Right renal pelvis (tissue), 4 donors: ENCODE measurements around the gene BRSK2. TPM values are rescaled to one million over a fixed set of nuclear protein-coding genes. Genes with fewer than 3 reads are reported as not detected.
A peak's percentile ranks its signal among the peaks of the same experiment; 100 is the strongest.

Experiments used
- DNase-seq, 4 donors: peaks; one replicate each; pipeline ENCODE4 v3.0.0-alpha.2; 2013; ENCODE audit warnings: low read depth in 4 of 4, low spot score in 3 of 4, missing footprints in 1 of 4
- polyA plus RNA-seq, 4 donors: library from polyadenylated mRNA; unstranded; fragments of 120-200 nt; gene quantifications; one replicate each; pipeline ENCODE4 v1.2.1, GENCODE V29; 2013; ENCODE audit not compliant: insufficient read length in 4 of 4

Gene BRSK2
- polyA plus RNA-seq, 4 donors = 0.26 to 1.1 (median 0.46) TPM

DNA sequence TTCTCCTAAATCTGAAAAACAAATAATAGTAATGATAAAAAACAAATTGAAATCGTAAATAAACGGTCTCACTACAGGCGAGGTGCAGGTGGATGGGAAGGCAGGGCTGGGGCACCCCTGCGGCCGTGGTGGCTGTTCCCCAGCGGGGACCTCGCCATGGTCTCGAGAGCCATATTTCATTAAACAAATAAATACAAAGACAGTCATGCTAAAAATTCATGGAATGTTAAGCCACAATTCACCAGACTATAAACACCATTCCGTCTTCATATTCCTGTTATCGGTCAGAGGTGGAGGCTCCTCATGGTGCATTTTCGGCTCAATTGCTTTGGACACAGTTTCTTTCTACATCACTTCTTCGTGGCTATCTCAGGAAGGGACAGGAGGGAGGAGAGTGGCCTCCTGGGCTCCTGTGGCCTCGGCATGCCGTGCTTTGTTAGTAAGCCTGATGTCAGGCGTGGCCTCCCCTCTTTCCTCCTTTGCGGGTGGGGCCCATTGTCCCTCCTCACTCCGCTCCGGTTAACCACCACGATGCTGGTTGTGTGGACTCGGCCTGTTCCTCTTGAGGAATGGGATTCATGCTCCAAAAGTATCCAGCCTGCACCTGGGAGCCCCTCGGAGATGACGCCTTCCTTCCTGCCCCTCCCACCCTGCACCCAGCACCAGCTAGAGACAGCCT is 16.1 kb upstream of the BRSK2 start:
- no peak for DNase-seq

DNA sequence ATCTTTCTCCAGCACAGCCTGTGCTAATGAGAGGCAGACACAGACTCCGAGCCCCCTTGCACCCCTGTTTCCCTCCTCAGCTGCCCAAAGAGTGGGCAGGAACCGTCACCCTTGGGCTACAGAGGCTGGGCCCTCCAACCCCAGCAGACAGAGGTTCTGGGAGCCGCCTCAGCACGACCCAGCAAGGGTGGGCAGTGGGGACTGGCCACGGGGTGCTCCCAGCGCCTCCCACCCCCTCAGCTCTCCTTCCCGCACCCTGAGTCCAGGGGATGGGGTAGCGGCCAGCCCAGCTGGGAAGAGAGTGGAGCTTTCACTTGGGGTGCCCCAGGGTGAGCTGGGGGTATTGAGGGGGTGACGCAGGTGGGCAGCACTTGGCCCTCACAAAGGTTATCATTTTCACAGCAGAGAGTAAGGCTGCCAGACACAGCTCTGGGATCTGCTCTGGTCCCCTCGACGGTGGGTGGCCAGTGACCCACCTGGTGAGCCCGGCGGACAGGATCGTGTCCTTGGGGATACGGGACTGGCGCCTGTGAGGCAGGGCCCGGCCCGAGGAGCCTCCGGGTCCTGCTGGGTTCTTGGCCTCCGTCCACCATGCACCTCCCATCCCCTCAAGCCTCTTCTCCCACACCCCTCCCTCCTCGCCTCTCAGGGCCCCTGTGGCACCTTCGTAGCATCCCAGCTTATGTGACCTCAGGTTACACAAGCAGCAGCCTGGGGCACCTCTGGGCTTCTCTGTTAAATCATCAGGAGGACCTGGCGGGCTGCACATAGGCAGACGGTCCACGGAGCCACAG is 14.4 kb upstream of the BRSK2 start:
- DNase-seq = no peak

DNA sequence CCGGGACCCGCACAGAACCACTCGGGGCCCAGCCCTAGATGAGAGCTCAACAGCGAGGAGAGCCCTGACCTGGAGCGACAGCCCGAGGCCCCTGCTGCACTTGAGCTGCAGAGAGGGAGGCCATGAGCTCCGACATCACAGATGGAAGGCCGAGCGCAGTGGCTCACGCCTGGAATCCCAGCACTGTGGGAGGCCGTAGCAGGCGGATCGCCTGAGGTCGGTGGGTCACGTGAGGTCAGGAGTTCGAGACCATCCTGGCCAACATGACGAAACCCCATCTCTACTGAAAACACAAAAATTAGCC is 13.8 kb upstream of the BRSK2 start:
- DNase-seq = no peak

DNA sequence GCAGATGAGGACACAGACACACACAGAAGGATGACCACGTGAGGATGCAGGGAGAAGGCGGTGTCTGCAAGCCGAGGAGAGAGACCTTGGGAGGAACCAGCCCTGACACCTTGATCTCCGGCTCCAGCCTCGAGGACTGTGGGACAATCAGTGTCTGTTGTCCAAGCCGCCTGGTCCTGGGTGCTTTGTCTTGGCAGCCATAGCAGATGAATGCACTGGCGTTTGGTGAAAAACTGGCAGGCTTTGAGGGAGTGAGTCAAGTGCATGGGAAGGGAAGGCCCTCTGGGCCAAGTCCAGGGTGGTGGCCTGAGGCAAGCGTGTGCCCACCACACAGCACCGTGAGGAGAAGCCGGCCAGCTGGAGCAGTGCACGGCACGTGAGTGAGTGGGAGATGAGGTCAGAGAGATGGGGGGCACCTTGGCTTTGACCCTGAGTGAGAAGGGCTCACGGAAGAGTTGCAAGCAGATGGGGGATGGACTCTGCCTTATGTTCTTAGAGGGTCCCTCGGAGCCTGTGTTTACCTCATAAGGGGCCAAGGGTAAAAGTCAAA is 12.4 kb upstream of the BRSK2 start:
- no peak for DNase-seq

DNA sequence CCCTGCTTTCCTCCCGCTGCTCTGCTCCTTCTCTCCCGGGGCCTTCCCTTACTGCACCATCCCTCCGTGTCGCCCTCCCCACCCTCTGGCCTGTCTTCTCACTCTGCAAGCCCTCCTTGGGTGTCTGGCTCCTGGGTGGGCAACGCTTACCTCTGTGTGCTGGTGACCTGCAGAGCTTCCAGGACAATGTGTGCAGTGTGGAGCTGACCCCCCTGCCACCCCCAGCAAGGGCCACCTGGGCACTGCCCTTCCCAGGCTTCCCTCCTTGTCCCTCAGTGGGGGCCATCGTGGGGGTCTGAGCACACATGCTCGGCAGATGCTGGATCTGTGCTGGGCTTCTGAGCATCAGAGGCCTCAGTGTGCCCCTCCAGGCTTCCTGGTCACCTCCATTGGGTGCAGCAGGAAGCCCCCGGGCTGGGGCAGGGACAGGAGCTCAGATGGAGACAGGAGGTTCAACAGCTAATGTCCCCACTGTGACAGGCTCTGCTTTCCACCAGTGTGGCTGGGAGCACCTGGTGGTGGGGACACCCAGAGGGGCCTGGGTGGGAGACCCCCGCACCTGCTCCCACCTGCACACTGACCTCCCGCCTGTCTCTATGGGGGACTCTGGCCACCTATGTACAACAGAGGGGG is 7.8 kb upstream of the BRSK2 start:
- DNase-seq = no peak

DNA sequence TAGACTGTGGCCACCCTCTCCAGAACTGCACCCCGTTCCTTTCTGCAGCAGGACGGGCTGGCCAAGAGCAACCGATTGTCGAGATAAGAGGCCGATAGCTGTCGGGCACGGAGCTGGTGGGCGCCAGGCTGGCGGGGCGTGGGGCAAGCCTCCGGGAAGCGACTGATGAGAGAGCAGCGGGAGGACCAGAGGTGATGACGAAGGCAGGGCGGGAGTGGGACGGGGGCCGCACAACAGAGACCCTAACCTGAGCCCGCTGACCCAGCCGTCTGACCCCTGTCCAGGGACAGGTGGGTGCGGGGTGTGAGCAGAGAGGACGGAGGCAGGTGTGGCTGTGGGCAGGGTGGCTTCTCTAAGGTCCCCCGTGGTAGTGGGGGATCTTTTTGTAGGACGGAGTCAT is 7.3 kb upstream of the BRSK2 start:
- DNase-seq = no peak

DNA sequence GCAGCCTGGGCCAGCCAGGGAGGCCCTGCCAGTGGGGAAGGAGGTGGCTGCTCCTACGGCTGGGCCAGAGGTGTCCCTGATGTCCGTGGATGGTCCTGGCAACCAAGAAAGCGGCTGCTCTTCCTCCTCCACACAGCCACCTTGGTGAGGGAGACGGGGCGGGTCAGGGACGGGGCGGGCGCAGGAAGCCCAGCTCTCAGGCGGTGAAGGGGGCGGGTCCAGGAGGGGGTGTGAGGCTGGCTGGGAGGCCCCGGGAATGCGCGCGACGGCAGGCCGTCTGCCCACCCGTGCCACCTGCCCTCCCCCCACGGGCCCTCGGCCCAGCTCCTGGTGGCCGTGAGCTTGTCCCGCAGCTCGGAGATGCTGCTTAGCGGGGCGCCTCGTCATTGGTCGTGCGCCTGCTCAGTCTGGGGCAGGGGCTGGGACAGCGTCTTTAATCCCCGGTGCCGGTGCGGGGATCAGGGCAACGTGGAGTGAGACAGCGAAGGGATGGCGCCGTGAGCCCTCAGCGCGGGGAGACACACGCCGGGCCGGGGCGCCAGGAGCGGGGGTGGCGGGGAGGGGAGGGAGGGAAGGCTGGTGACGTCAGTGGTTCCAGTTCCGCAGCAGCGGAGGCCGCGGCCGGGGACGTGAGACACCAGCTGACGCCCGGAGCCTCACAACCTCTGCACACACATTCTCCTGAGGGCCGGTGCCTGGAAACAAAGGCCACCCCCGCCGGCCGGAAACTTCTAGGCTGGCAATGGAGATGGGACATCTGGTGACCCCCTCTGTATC is 6.7 kb upstream of the BRSK2 start:
- peak in 2 of 4 donors; percentile 35 to 41 for DNase-seq

DNA sequence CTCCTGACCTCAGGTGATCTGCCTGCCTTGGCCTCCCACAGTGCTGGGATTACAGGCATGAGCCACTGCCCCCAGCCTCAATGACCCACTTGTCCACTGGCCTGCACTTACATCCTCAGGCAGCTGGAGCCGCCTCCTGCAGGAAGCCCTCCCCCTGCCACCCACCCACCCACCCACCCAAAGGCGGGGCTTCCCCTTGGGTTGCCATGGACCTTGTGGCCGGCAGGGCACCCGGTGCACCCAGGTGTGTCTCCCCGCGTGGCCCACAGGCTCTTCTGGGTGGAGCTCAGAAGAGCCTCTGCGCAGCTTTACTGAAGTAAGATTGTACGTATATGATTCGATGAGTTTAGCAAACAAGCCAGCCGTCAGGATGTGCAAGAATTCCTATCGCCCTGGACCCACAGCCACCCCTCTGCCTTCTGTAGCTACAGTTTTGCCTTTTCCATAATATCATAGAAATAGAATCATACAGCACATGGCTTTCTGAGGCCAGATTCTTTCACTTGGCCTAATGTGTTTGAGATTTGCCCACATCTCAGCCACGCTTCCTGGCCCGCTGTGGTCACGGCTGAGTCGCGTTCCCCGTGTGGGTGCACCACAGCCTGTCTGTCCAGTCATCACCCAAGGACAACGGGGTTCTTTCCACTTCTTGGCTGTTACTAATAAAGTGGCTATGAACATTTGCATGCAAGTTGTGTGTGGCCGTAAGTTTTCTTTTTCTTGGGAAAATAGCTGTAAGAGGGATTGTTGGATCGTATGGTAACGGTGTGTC is 5.3 kb upstream of the BRSK2 start:
- no peak for DNase-seq

DNA sequence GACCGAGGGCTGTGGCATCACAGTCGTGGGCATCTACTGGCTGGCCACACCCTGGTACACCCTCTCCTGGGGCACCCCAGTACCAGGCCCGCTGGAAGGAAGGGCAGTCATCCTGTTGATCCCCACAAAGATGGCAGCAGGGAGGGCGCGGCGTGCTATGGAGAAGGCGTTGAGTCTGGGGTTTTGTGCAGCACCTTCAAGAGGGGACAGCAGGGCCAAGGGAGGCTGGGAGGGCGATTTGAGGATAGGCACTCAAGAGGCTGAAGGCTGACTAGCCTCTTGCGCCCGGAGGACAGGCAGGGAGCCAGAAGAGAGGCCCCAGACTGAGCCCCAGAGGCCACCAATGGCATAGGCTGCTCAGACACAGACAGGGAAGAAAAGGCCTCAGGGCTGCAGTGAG is 2.2 kb upstream of the BRSK2 start:
- DNase-seq = no peak

DNA sequence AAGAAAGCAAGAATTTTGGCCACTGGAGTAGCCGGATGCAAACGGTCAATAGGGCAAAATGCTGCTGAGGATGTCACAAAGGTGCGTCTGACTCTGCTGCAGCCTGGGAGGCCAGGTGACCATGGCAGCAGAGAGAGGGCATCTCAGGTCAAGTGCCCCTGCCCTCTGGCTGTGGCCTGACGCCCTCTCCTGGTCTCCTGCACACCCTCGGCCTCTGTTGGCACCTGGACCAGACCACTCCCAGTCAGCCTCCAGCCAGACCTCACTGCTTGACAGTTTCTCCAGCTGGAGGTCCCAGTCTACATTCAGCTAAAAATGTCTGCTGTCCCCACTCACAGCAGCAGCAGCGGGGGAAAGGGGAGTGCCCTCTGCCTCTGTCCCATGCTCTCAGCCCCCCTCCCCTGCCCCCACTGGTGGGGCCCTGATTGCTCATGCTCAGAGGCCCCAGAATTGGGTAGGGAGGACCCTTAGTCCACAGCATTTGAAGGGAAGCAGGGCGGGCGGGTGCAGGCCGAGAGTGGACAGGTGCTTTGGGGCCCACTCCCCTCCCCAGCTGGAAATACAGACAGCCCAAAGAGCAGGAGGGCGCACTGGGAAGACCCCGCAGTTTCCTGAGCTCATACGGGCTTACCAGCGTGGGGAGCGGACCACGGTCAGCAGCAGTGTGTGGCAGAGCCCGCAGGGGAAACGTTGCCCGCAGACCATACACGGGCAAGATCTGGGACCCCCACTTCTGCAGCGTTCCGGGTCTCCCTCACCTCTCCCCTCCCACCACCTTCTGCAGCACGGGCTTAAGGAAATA is 1.6 kb upstream of the BRSK2 start:
- DNase-seq = no peak

DNA sequence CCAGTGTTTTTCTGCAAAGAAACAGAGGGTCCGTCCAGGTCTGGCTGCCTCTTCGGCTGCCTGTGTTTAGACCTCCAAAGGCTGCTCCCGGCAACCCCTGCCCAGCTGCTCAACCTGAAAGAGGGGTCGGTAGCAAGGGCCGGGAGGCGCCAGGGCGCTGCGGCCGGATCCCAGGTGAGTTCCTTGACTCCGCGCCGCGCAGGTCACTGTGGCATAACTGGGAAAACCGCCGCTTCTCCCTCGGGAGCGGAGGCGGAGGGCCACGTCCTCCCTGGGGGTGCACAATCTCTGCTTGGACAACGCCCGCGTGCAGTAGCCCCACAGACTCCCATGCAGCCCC is 1.0 kb upstream of the BRSK2 start:
- DNase-seq = no peak

DNA sequence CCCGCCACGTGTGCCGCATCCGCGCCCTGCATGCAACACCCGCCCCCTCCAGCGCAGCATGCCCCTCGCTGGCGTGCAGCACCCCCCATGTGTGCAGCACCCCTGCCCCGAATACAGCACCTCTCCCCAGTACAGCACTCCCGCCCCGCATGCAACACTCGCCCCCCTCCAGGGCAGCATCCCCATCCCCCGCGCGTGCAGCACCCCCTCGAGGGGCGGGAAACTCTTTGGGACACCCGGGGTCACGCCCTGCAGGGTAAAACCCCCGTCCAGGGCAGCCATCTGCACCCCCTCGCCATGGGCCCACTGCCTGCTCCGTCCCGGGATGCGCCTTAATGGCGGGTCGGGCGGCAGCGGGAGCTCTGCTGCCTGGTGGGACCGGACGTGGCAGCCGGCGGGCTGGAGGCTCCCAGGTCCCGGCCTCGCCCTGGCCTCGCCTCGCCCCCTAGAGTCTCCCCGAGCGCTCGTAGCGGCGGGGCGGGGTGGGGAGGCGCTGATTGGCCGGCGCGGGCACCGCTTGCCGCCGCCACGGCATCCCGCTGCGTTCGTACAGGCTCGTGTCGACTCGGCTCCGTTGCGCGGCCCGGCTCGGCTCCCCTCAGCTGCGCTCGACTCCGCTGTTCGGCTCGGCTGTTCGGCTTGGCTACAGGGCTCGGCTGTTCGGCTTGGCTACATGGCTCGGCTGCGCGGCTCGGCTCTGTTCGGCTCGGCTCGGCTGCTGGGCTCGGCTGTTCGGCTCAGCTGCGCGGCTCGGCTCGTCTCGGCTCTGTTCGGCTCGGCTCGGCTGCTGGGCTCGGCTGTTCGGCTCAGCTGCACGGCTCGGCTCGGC is 417 bp upstream of the BRSK2 start:
- peak; percentile 81 to 84 (median 83) for DNase-seq

DNA sequence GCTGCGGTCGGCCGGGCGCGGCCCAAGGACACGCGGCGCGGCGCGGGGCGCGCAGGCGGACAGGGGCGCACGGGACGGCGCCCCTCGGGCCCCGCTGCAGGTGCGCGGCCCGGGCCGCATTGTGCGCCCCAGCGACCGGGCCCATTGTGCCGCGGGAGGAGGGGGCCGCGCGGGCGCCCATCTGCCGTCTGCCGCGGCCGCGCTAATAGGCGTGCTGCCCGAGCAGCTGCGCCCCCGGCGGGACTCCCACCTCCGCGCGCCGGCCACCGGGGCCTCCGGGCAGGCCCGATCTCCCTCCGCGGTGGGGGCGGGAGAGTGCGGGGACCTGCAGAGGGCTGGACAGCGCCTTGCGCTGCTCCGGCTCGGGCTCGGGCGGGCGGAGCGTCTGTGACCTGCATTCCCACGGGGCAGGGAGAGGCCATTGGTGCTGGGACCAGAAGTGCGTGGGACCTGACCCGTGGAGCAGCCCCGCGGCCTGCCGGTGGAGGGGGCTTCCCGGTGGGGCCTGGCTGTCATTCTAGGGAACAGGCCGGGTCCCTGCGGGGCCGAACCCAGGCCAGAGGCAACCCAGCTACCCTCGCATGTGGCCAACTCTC is 933 bp downstream of the BRSK2 start:
- DNase-seq = no peak

DNA sequence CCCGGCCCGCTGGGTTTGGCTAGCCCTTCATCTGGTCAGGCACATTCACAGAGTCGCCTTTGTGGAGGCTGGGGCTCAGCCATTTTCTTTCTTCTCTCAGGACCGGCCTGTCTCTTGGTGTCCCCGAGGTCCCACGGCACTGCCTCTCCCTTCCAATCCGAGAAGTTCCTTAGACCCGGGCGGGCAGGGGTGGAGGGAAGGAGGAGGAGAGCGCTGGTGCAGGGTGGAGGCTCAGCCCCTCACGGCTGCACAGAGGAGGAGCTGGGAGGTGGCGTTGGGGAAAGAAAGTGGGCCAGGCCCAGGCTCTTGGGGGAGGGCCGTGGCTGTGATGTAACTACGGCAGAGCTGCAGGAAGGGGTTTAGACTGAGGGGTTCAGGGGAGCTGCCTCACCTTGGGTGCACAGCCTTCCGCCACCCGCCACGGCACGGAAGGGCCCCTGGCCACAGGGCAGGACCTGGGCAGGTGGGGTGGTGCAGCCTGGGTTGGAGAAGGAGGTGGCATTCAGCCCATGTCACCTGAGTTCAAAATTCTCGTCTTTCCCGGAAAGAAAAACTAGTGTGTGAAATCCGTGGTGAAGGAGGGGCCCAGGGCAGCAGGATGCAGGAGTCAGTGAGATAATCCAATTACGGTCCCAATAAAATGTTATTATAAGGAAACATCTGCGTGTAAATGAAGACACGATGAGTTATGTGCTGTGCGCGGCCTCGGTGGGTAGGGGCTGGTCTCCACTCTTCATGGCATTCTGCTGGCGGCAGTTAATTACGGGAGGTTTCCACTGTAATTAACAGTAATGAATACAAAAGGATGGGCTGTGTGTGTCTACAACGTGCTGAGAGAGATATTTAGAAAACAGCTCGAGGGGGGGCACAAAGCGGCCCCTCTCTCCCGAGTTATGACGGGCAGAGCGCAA is 1.7 kb downstream of the BRSK2 start:
- DNase-seq = no peak

DNA sequence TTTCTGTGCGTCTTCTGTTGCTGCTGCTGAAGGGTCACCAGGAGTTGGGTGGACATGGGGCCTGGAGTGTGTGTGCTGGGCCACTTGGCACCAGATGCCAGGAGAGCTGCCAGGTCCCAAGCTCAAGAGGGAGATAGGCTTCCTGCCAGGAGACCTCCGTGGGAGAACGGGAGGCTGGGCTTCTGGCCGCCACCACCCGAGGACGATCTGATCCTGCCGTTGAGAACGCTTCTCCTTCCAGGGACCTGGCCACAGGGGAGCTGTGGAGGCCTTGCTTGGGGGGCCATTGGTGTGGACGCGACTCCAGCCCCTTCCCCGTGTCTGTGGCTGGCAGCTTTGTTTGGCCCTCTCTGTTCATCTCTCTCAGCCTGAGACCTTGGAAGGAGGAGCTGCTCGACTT is 2.4 kb downstream of the BRSK2 start:
- no peak for DNase-seq

DNA sequence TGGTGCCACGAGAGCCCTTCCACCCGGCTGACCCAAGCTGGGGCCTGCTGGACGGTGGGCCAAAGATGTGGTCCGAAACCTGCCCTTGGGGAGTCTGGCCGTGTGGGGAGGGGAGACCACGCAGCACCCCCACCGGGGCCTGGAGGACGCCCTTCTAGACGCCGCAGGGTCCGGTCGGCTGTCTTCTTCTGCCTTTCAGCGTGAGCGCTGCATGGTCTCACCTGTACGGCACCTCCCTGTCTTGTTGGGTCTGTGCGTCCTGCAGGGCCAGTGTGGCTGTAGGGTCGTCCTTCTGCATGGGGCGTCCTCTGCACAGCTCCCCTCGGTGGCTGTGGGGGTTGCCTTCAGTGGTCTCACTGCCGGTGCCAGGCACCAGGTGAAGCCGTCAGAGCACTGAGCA is 2.8 kb downstream of the BRSK2 start:
- DNase-seq = no peak

DNA sequence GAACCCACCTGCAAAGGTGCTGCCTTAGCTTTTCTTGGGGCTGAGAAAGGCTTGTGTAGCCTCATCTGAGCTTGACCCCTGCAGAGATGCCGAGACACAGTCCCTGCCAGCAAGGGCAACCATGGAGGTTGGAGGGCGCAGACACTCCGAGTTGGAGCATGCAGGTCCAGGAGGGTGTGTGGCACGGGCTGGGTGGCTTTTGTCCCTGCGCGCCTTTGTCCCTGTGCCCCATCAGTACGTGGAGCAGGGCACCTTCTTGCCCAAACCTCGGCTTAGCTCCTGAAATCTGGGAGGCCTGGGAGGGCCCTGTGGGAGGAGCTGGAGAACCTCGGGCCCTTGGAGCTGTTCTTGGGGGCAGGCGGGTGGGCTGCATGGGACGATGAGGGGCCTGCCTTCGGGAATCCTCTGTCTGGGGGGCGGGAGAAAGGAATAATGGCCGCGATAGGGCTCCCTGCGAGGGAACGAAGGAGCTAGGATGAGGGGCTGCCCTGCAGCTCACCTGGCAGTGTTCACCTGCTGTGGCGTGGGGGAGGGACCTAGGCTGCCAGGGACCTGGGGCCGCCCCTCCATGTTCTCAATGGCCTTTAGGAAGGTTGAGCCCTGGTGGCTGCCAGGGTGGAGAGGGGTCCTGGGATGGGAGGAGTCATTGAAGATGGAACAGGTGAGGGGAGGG is 3.4 kb downstream of the BRSK2 start:
- DNase-seq = no peak
